Endodermal cell (in vitro differentiated cells): ENCODE measurements around the gene MRAP2. TPM values are rescaled to one million over a fixed set of nuclear protein-coding genes. Genes with fewer than 3 reads are reported as not detected.

ENCODE experiments used
- DNase-seq: peaks from one replicate; pipeline ENCODE4 v3.0.0-alpha.2; 2017
- H3K27ac ChIP-seq: 2 replicates; pipeline ENCODE4 v1.5.1; 2013; ENCODE audit warnings: mild to moderate bottlenecking, low read depth, low read length, moderate library complexity
- H3K27me3 ChIP-seq: 2 replicates; pipeline ENCODE4 v1.6.1; 2013; ENCODE audit warnings: mild to moderate bottlenecking, low read length, moderate library complexity; ENCODE audit not compliant: insufficient read depth, control insufficient read depth, poor library complexity, severe bottlenecking
- H3K36me3 ChIP-seq: 2 replicates; pipeline ENCODE4 v1.7.0; 2013; ENCODE audit warnings: mild to moderate bottlenecking, low read length, moderate library complexity; ENCODE audit not compliant: control insufficient read depth, insufficient read depth
- H3K4me1 ChIP-seq: one replicate; pipeline ENCODE4 v1.7.0; 2013; ENCODE audit warnings: low read length; ENCODE audit not compliant: control insufficient read depth, insufficient read depth
- H3K4me3 ChIP-seq: 2 replicates; pipeline ENCODE4 v1.5.1; 2013; ENCODE audit warnings: mild to moderate bottlenecking, low read length, moderate library complexity
- H3K9ac ChIP-seq: 2 replicates; pipeline ENCODE4 v1.6.1; 2013; ENCODE audit warnings: mild to moderate bottlenecking, low read length, moderate library complexity; ENCODE audit not compliant: poor library complexity, severe bottlenecking; ENCODE audit errors: extremely low read depth
- H3K9me3 ChIP-seq: 2 replicates; pipeline ENCODE4 v1.6.1; 2013; ENCODE audit warnings: mild to moderate bottlenecking, low read length, moderate library complexity; ENCODE audit not compliant: control insufficient read depth
- H3K27ac Mint-ChIP-seq: 2 replicates; pipeline ENCODE4 v1.8.0; 2020; ENCODE audit warnings: mixed read lengths
- H3K27me3 Mint-ChIP-seq: 2 replicates; pipeline ENCODE4 v1.8.0; 2021; ENCODE audit warnings: mild to moderate bottlenecking, mixed read lengths; ENCODE audit not compliant: insufficient read depth
- H3K36me3 Mint-ChIP-seq: 2 replicates; pipeline ENCODE4 v1.8.0; 2020; ENCODE audit warnings: low read depth, mixed read lengths
- H3K4me1 Mint-ChIP-seq: 2 replicates; pipeline ENCODE4 v1.8.0; 2020; ENCODE audit warnings: mixed read lengths
- H3K4me3 Mint-ChIP-seq: 2 replicates; pipeline ENCODE4 v1.8.0; 2020; ENCODE audit warnings: mild to moderate bottlenecking, moderate library complexity, mixed read lengths
- H3K9me3 Mint-ChIP-seq: 2 replicates; pipeline ENCODE4 v1.8.0; 2020; ENCODE audit warnings: mild to moderate bottlenecking, mixed read lengths
- WGBS, 2 experiments: methylation state at CpG; one replicate each; pipeline versions ENCODE4 v1.1.5 to v1.1.7; 2013; ENCODE audit warnings: missing lambda C conversion rate in 2 of 2, mixed read lengths in 1 of 2; ENCODE audit not compliant: insufficient coverage in 1 of 2, insufficient read length in 1 of 2; 5-methylcytosine and 5-hydroxymethylcytosine counted together
- total RNA-seq, 2 donors: library from RNA; stranded (reverse); fragmentation: NEBNext Ultra II Directional in 1 of 2; extraction: Animal tissue kit (Norgen Biotek cat#: 25700) in 1 of 2; gene quantifications; 2 replicates in 1 of 2; 3 replicates in 1 of 2; pipeline ENCODE4 v1.2.1, GENCODE V29; 2021
- TF ChIP-seq, protein P1 (sequence below): fragments of 200-600 bp; sonication (generic); conservative IDR thresholded peaks from 2 replicates; pipeline ENCODE4 v1.5.0; 2021; ENCODE audit warnings: antibody characterized with exemption, mild to moderate bottlenecking

The MRAP2 gene
- total RNA-seq, 2 donors from 2014 or later, result 10.7 to 10.8 TPM

DNA sequence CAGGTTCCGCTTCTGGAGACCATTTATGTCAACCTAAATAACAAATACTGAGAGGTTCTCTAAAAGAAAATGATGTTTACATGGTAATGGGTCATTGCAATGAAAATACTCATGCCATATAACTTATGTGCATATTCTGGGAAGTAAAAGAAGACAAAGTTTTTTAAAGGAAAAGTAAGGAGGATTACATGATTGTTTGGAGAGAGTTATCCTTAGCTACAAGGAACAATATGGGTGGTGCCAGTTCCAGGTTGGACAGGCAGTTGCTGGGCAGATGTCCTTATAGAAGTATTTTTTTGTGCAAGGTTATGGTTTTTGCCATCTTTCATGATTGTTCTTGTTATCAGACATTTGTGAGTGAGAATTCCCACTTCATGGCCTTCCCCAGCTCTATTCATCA is 52.5 kb downstream of the MRAP2 start:
- Histone ChIP-seq H3K4me1 (peaks cover 44% of the 10 kb centered on the region), H3K36me3 (peaks cover 9% of the 10 kb centered on the region), H3K9ac (no peak overlapping the region), H3K27me3 (no peaks in the 10 kb centered on the region), H3K9me3 (peaks cover 15% of the 10 kb centered on the region), H3K27ac (no peak overlapping the region), H3K4me3 (peak overlapping the region; percentile 79)
- Mint-ChIP-seq H3K36me3 (peaks cover 7% of the 10 kb centered on the region), H3K27me3 (no peaks in the 10 kb centered on the region), H3K4me3 (no peak overlapping the region), H3K27ac (peak overlapping the region; percentile 86), H3K4me1 (peaks cover 65% of the 10 kb centered on the region), H3K9me3 (no peaks in the 10 kb centered on the region)
- no peak for DNase-seq
- TF ChIP-seq, protein P1, sequence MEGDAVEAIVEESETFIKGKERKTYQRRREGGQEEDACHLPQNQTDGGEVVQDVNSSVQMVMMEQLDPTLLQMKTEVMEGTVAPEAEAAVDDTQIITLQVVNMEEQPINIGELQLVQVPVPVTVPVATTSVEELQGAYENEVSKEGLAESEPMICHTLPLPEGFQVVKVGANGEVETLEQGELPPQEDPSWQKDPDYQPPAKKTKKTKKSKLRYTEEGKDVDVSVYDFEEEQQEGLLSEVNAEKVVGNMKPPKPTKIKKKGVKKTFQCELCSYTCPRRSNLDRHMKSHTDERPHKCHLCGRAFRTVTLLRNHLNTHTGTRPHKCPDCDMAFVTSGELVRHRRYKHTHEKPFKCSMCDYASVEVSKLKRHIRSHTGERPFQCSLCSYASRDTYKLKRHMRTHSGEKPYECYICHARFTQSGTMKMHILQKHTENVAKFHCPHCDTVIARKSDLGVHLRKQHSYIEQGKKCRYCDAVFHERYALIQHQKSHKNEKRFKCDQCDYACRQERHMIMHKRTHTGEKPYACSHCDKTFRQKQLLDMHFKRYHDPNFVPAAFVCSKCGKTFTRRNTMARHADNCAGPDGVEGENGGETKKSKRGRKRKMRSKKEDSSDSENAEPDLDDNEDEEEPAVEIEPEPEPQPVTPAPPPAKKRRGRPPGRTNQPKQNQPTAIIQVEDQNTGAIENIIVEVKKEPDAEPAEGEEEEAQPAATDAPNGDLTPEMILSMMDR, result no peak
- WGBS, 2 experiments, result 88 to 100% methylated on average over 1 of the region's 1 CpG

DNA sequence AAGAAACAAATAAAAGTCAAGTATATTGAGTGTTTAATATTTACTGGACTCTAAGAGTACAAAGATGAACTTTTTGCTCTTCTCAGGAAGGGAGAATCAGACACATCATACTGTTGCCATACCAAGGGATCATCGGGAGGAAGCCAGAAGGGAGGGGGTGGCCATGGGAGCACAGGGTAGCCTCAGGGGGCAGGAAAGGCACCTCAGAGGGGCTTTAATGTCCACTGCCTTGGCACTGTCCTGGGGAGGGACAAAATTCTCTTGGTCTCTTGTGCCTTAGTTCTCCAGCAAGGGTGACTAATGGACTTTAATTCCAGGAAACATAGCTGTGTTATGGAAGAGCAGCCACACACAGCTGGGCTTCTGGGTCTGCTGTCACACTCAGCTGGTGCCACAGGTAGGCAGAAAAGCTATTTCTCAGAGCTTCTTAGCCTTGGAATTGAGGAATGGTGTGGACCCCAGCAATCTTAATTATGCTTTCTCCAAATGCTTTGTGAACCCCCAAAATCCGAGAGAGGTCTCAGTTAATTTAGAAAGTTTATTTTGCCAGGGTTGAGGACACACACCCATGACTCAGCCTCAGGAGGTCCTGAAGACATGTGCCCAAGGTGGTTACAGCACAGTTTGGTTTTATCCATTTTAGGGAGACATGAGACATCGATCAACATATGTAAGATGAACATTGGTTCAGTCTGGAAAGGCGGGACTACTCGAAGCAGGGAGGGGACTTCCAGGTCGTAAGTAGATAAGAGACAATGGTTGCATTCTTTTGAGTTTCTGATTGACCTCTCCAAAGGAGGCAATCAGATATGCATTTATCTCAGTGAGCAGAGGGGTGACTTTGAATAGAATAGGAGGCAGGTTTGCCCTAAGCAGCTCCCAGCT is 53.2 kb downstream of the MRAP2 start:
- peaks cover 65% of the 10 kb centered on the region for H3K4me1 Mint-ChIP-seq
- H3K27ac ChIP-seq, result no peak overlapping the region
- no peak overlapping the region for H3K9ac ChIP-seq
- peak overlapping the region; percentile 86 for H3K27ac Mint-ChIP-seq
- peaks cover 12% of the 10 kb centered on the region for H3K9me3 ChIP-seq
- H3K36me3 ChIP-seq, result peaks cover 1% of the 10 kb centered on the region
- peaks cover 44% of the 10 kb centered on the region for H3K4me1 ChIP-seq
- TF ChIP-seq, protein P1, result no peak
- no peaks in the 10 kb centered on the region for H3K27me3 Mint-ChIP-seq
- DNase-seq, result peak; percentile 57
- H3K4me3 ChIP-seq, result peak overlapping the region; percentile 79
- H3K27me3 ChIP-seq, result no peaks in the 10 kb centered on the region
- H3K9me3 Mint-ChIP-seq, result peaks cover under 1% of the 10 kb centered on the region
- H3K4me3 Mint-ChIP-seq, result no peak overlapping the region
- WGBS, 2 experiments, result 43 to 63% methylated on average over 6 of the region's 6 CpGs
- H3K36me3 Mint-ChIP-seq, result peaks cover 6% of the 10 kb centered on the region

DNA sequence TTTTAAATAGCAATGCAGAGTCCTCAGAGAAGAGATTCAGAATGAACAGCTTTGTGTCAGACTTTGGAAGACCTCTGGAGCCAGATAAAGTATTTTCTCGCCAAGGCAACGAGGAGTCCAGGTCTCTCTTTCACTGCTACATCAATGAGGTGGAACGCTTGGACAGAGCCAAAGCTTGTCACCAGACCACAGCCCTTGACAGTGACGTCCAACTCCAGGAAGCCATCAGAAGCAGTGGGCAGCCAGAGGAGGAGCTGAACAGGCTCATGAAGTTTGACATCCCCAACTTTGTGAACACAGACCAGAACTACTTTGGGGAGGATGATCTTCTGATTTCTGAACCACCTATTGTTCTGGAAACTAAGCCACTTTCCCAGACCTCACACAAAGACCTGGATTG is 55.5 kb downstream of the MRAP2 start:
- Histone ChIP-seq H3K36me3 (no peaks in the 10 kb centered on the region), H3K27ac (no peak overlapping the region), H3K27me3 (no peaks in the 10 kb centered on the region), H3K4me1 (peaks cover 33% of the 10 kb centered on the region), H3K4me3 (no peak overlapping the region), H3K9ac (no peak overlapping the region), H3K9me3 (peaks cover 29% of the 10 kb centered on the region)
- Mint-ChIP-seq H3K4me3 (no peak overlapping the region), H3K27me3 (no peaks in the 10 kb centered on the region), H3K36me3 (peaks cover 8% of the 10 kb centered on the region), H3K4me1 (peaks cover 60% of the 10 kb centered on the region), H3K27ac (no peak overlapping the region), H3K9me3 (peaks cover 4% of the 10 kb centered on the region)
- WGBS, 2 experiments, result 88 to 90% methylated on average over 4 of the region's 4 CpGs
- DNase-seq, result no peak
- TF ChIP-seq, protein P1, result no peak
